SJSA1 (cell line): ENCODE results near the gene TSPAN6. TPM values are rescaled to one million over a fixed set of nuclear protein-coding genes. Genes with fewer than 3 reads are reported as not detected.

Experiments used
- DNase-seq, 2 experiments: peaks; one replicate each; pipeline ENCODE4 v3.0.0-alpha.2; 2015 to 2020; ENCODE audit warnings: low spot score in 2 of 2, low read depth in 1 of 2
- H3K27ac ChIP-seq: fragments of 250-450 bp; sonication (Bioruptor Pico); 2 replicates; pipeline ENCODE4 v1.5.1; 2020; ENCODE audit warnings: mild to moderate bottlenecking, moderate library complexity
- H3K27me3 ChIP-seq: fragments of 250-450 bp; sonication (Bioruptor Pico); replicated peaks from 2 replicates; pipeline ENCODE4 v1.5.1; 2020; ENCODE audit warnings: mild to moderate bottlenecking, moderate library complexity
- H3K36me3 ChIP-seq: fragments of 250-450 bp; sonication (Bioruptor Pico); 2 replicates; pipeline ENCODE4 v1.5.1; 2020; ENCODE audit warnings: mild to moderate bottlenecking
- H3K4me1 ChIP-seq: fragments of 250-450 bp; sonication (Bioruptor Pico); replicated peaks from 2 replicates; pipeline ENCODE4 v1.6.1; 2021; ENCODE audit warnings: mild to moderate bottlenecking
- H3K4me3 ChIP-seq: fragments of 250-450 bp; sonication (Bioruptor Pico); 2 replicates; pipeline ENCODE4 v1.5.1; 2020; ENCODE audit warnings: mild to moderate bottlenecking
- H3K9me3 ChIP-seq: fragments of 250-450 bp; sonication (Bioruptor Pico); replicated peaks from 2 replicates; pipeline ENCODE4 v1.5.1; 2020; ENCODE audit warnings: mild to moderate bottlenecking
- total RNA-seq: library from RNA; depleted of rRNA; stranded (reverse); fragments of >200 nt; shearing (Covaris generic); gene quantifications from 2 replicates; pipeline ENCODE4 v1.2.3, GENCODE V29; 2014; rRNA removed

Gene TSPAN6
- 26.9 and 31.3 TPM in 2 replicates for total RNA-seq

- Histone ChIP-seq H3K27me3 (no peaks in the 10 kb centered on the region), H3K4me3 (peak within 1 kb of the TSS; percentile 60), H3K9me3 (no peaks in the 10 kb centered on the region), H3K36me3 (no peaks in the 10 kb centered on the region), H3K27ac (peak within 1 kb of the TSS; percentile 34), H3K4me1 (no peaks in the 10 kb centered on the region)
- peak; percentile 81 to 86 for DNase-seq
Measured at GRCh38 chrX:100636321-100636991, at the start of gene TSPAN6. TSS of gene TSPAN6 (minus strand) at chrX:100636806. CDS start at chrX:100636694, 112 bp downstream.

GRCh38 chrX:100685997-100686305, 49.3 kb upstream of the TSPAN6 start:
- DNase-seq, result no peak
- no peaks in the 10 kb centered on the region for H3K4me1 ChIP-seq
- H3K27ac ChIP-seq, result no peak overlapping the region
- H3K9me3 ChIP-seq, result no peaks in the 10 kb centered on the region
- peaks cover 4% of the 10 kb centered on the region; the same call in 1 of the 2 replicates for H3K36me3 ChIP-seq
- no peaks in the 10 kb centered on the region for H3K27me3 ChIP-seq
- H3K4me3 ChIP-seq, result no peak overlapping the region

GRCh38 chrX:100685284-100685996, 48.8 kb upstream of the TSPAN6 start:
- DNase-seq, result peak; percentile 43 to 54
- H3K27ac ChIP-seq, result no peak overlapping the region
- H3K27me3 ChIP-seq, result no peaks in the 10 kb centered on the region

GRCh38 chrX:100682939-100683338, 46.3 kb upstream of the TSPAN6 start:
- no peaks in the 10 kb centered on the region for H3K9me3 ChIP-seq
- H3K36me3 ChIP-seq, result peaks cover 4% of the 10 kb centered on the region; the same call in 1 of the 2 replicates
- no peak for DNase-seq
- H3K27ac ChIP-seq, result no peak overlapping the region
- no peaks in the 10 kb centered on the region for H3K4me1 ChIP-seq
- no peak overlapping the region for H3K4me3 ChIP-seq
- H3K27me3 ChIP-seq, result no peaks in the 10 kb centered on the region

More at GRCh38 chrX:100685284-100685996, 48.8 kb upstream of the TSPAN6 start:
- Histone ChIP-seq H3K4me3 (no peak overlapping the region), H3K4me1 (no peaks in the 10 kb centered on the region), H3K36me3 (peaks cover 4% of the 10 kb centered on the region; the same call in 1 of the 2 replicates), H3K9me3 (no peaks in the 10 kb centered on the region)

GRCh38 chrX:100681599-100681998, 45.0 kb upstream of the TSPAN6 start:
- H3K36me3 ChIP-seq, result peaks cover 4% of the 10 kb centered on the region; the same call in 1 of the 2 replicates
- no peaks in the 10 kb centered on the region for H3K4me1 ChIP-seq
- no peak for DNase-seq
- H3K27ac ChIP-seq, result no peak overlapping the region
- no peaks in the 10 kb centered on the region for H3K9me3 ChIP-seq
- no peaks in the 10 kb centered on the region for H3K27me3 ChIP-seq
- H3K4me3 ChIP-seq, result no peak overlapping the region

GRCh38 chrX:100680756-100681155, 44.1 kb upstream of the TSPAN6 start:
- no peak overlapping the region for H3K27ac ChIP-seq
- no peaks in the 10 kb centered on the region for H3K9me3 ChIP-seq
- no peaks in the 10 kb centered on the region for H3K27me3 ChIP-seq
- no peaks in the 10 kb centered on the region; the same call in 1 of the 2 replicates for H3K36me3 ChIP-seq
- H3K4me3 ChIP-seq, result no peak overlapping the region
- no peaks in the 10 kb centered on the region for H3K4me1 ChIP-seq
- no peak for DNase-seq

GRCh38 chrX:100677611-100678181, 41.1 kb upstream of the TSPAN6 start:
- Histone ChIP-seq H3K4me1 (no peaks in the 10 kb centered on the region), H3K27ac (no peak overlapping the region), H3K9me3 (no peaks in the 10 kb centered on the region), H3K36me3 (no peaks in the 10 kb centered on the region; the same call in 1 of the 2 replicates), H3K27me3 (no peaks in the 10 kb centered on the region), H3K4me3 (no peak overlapping the region)
- DNase-seq, result no peak

GRCh38 chrX:100674705-100675104, 38.1 kb upstream of the TSPAN6 start:
- Histone ChIP-seq H3K36me3 (no peaks in the 10 kb centered on the region; the same call in 1 of the 2 replicates), H3K27me3 (no peaks in the 10 kb centered on the region), H3K4me3 (no peak overlapping the region), H3K9me3 (no peaks in the 10 kb centered on the region), H3K27ac (no peak overlapping the region), H3K4me1 (no peaks in the 10 kb centered on the region)
- no peak for DNase-seq

- DNase-seq, result no peak
- H3K4me1 ChIP-seq, result no peaks in the 10 kb centered on the region
- H3K9me3 ChIP-seq, result no peaks in the 10 kb centered on the region
- no peak overlapping the region for H3K27ac ChIP-seq
- H3K4me3 ChIP-seq, result no peak overlapping the region
- H3K36me3 ChIP-seq, result no peaks in the 10 kb centered on the region; the same call in 1 of the 2 replicates
- H3K27me3 ChIP-seq, result no peaks in the 10 kb centered on the region
Measured at GRCh38 chrX:100673397-100673953, 36.9 kb upstream of the TSPAN6 start.

- Histone ChIP-seq H3K9me3 (no peaks in the 10 kb centered on the region), H3K4me3 (no peak overlapping the region), H3K27me3 (no peaks in the 10 kb centered on the region), H3K36me3 (no peaks in the 10 kb centered on the region; the same call in 1 of the 2 replicates), H3K4me1 (no peaks in the 10 kb centered on the region), H3K27ac (no peak overlapping the region)
- DNase-seq, result no peak
Measured at GRCh38 chrX:100672966-100673365, 36.4 kb upstream of the TSPAN6 start.

- H3K4me3 ChIP-seq, result no peak overlapping the region
- H3K9me3 ChIP-seq, result no peaks in the 10 kb centered on the region
- H3K4me1 ChIP-seq, result no peaks in the 10 kb centered on the region; the same call in 1 of the 2 replicates
- no peak for DNase-seq
- no peaks in the 10 kb centered on the region for H3K27me3 ChIP-seq
- H3K36me3 ChIP-seq, result no peaks in the 10 kb centered on the region
- no peak overlapping the region for H3K27ac ChIP-seq
Measured at GRCh38 chrX:100663642-100664041, 27.0 kb upstream of the TSPAN6 start.

GRCh38 chrX:100662796-100663195, 26.2 kb upstream of the TSPAN6 start:
- Histone ChIP-seq H3K36me3 (no peaks in the 10 kb centered on the region), H3K4me3 (no peak overlapping the region), H3K9me3 (no peaks in the 10 kb centered on the region), H3K4me1 (no peaks in the 10 kb centered on the region; the same call in 1 of the 2 replicates), H3K27me3 (no peaks in the 10 kb centered on the region), H3K27ac (no peak overlapping the region)
- no peak for DNase-seq

GRCh38 chrX:100662170-100662569, 25.6 kb upstream of the TSPAN6 start:
- DNase-seq, result no peak
- no peaks in the 10 kb centered on the region for H3K9me3 ChIP-seq
- H3K27me3 ChIP-seq, result no peaks in the 10 kb centered on the region
- H3K4me1 ChIP-seq, result no peaks in the 10 kb centered on the region; the same call in 1 of the 2 replicates
- no peak overlapping the region for H3K4me3 ChIP-seq
- H3K27ac ChIP-seq, result no peak overlapping the region
- no peaks in the 10 kb centered on the region for H3K36me3 ChIP-seq
